GM19238 (cell line): ENCODE results near the gene TMEM164.

ENCODE experiments used
- DNase-seq: peaks from one replicate; pipeline ENCODE4 v3.0.0; 2011; ENCODE audit warnings: low spot score; ENCODE audit not compliant: insufficient read length

Gene TMEM164

DNA sequence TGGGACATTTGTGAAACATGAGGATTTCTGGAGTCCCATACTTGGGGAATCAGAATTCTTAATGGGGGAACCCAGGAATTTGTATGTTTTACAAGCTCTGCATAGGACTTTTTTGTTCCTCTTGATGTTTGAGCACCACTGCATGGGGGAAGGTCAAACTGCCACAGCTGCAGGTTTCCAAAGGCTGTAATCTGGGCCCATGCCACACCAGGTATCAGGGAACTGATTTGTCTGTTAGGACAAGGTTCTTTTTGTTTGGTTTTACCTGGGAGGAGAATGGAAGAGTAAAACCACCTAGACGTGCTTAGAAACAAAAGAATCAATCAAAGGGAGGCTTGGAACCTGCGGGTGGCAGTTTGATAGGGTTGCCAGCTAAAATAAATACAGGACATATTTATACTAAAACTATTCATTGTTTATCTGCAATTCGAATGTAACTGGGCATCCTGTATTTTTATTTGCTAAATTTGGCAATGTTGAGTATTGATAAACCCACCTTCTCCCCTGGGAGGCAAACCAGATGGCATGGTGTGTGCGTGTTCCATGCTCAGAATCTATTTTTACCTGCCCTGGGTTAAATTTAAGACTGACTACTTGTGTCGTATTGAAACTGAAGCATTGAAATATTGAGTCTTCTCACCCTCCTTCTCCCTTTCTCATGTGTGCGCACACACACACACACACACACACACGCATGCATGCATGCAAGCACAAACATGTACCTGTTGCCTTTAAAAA is 63.7 kb downstream of the TMEM164 start:
- DNase-seq = no peak

DNA sequence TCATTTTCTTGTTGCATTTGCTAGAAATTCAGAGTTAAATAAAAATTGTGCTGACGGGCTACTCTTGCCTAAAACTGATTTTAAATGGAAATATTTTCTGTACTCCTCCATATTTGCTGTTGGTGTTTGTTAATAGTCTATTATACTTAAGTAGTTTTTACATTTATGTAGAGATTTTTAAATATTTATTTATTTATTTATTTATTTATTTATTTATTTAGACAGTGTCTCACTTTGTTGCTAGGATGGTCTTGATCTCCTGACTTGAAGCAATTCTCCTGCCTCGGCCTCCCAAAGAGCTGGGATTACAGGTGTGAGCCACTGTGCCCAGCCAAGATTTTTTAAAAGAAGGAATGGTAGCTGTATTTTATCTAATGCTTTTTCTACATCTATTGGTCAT is 68.1 kb downstream of the TMEM164 start:
- no peak for DNase-seq

DNA sequence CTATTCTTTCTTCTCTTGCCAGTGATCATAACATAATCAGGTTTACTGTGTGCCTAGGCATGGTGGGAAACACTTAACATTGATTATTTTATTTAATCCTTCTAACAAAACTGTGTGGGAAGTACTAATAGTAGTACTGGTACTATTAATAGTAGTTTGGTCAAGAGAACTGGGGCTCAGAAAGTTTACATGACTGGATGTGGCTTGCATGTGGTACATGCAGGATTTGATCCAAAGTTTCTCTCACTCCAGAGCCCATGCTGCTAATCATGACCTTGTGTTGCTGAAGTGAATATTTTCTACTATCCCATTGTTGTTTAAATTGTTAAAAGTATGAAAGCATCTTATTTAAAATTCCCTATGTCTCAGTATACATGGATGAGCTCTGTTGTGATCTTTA is 78.4 kb downstream of the TMEM164 start:
- no peak for DNase-seq

DNA sequence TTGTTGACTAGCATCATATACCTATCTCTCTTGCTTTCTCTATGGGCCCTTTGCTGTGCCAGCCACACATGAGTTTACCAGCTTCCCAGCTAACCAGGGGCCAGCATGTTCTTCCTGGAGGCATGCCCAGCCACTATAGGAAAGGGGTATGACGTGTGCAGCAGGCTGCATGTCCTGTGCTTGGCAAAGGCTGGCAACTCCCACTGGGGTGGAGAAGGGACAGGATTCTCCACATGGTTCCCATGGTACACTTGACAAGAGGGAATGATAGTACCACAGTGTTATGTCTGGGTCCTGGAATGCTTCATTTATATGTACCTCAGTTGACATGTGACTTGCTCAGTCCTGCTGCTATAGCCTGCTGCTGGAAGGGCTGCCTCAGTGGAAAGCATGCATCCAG is 78.8 kb downstream of the TMEM164 start:
- no peak for DNase-seq

DNA sequence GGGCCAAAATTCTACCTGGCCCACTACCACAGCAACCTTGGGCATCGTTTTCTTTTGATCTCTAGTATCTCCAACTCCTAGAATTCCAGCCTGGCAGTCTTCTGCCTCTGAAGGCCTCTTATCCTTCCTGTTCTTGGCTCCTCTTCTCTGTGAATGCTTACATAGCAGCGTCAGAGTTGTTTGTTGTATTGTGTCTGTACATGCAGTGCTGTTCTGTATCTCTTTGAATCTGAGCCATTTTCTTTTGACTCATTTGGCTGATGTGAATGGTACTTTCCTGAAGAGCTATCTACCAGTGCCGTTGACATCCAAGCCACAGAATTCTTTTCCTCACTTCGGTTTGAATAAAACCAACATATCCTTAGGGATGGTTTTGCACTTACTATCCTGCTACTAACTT is 79.2 kb downstream of the TMEM164 start:
- DNase-seq = no peak

DNA sequence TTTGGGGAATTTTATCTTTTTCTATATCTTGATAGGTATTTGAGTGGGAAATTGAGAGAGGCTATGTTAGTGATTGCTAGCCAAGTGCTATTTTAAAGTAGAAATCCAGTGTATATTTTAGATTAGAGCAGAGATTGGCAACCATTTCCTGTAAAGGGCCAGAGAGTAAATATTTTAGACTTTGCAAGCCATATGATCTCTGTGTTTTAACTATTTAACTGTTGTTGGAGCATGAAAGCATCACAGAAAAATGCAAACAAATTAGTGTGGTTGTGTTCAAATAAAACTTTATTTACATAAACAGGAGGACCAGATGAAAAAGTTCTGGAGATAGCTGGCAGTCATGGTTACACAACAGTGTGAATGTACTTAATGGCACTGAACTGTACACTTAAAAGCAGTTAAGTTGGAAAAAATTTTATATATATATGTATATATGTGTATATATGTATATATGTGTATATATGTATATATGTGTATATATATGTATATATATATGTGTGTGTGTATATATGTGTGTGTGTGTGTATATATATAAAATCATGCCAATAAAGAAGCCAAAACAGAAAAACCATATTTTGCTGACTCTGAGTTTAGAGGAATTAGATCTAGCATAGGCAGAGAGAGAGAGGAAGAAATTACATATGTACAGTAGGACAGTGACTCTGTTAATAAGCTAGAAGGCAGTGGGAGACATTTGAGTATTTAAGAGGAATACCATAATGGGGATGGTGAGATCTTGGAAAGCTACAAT is 83.4 kb downstream of the TMEM164 start:
- DNase-seq = no peak

DNA sequence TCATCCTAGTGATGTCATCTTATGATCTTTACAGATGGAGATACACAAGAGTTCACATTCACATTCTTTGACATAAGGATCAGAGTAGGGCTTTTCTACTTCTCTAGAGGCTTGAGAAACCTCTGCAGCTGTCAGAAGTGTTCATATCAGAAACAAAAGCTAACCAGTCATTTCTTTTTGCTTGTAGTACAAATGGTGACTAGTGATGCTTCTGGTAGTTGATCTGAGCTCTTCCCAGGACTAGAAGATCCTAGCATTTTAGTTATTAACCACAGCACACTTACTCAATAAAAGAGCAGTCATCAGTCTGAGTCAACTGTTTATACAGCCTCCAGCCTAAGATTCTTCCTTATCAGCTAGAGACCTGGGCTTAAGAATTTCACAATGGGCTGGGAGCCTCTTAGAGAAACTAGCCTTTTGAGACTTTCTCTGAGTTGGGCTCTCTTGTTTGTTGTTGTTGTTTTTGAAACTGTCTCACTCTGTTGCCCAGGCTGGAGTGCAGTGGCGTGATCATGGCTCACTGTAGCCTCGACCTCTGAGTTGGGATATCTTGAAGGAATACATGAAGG is 84.1 kb downstream of the TMEM164 start:
- DNase-seq = no peak

DNA sequence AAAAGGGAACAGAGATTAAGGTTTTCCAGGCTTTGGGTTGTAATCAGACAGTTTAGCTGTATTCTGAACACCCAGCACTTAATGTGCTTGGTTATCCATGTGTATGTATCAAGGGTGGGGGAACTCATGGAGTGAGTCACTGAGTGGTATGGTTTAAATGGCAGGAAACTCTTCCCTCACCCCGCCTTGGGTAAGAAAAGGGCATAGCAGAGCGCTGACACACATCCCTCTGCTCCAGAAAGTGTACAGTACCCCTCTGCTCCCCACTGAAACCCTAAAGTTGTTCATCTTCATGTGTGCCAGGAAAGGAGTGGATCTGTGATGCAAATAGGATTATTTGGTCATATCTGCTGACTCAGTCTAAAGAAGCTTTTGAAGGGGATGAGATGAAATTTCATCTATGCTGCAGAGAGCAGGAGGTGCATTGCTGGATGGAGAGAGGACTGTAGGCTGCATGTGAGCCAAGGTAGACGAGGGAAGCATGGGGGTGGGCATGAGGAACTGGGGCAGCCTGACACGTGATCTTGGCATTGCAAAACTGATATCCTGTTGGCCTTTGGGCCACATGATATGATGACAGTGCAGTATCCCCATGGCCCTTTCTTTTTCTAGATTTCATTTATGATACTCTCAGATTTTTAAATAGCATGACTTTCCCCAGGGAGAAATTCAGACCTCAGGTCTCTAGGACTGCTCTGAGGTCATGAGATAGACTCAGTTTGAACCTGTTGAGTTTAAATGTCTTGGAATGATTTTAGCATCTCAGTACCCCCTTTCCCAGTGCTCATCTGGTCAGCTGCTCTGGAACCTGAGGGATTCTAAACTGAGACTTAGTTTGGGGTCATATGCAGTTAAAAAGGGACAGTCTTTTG is 84.8 kb downstream of the TMEM164 start:
- no peak for DNase-seq

DNA sequence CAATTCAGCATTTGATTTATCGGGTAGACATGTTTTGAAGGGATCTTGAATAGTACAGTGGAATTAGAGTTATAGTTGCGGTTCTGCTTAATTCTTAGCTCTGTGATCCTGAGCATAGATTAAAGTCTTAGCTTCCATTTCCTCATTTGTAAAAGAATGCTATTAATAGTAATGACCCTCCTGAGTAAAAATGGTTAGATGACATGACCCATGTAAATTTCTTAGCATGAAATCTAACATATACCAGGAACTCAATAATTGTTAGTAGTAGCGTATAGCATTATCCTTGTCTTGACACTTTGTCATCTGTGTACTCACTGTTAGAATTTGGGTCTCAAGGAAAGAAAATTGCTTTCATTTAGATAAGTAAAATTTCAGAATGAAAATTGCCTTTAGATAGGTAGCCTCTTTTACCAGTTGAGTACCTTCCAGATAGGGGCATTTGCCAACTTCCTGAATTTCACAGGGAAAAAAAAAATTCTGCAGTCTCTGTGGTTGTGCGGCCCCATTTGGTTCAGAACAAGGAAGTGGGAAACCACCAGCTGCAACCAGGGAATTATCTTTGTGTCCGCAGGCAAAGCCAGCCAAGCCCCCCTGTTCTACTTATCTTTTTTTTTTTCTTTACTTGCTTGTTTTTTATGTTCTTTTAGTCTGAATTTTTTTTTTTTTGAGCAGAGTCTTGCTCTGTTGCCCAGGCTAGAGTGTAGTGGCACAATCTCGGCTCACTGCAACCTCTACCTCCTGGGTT is 86.9 kb downstream of the TMEM164 start:
- DNase-seq = no peak

DNA sequence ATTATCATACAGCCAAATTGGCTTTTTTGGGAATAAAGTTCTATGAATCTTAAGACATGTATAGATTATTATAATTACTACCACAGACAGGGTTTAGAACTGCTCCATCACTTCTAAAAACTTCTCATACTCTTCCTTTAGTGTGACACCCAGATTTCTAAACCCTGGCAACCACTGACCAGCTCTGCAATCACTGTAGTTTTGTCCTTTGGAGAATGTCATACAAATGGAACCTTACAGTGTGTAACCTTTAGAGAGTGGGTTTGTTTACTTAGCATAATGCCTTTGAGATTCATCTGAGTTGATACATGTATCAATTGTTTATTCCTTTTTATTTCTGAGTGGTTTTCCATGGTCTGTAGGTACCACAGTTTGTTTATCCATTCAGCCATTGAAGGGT is 95.0 kb downstream of the TMEM164 start:
- no peak for DNase-seq

DNA sequence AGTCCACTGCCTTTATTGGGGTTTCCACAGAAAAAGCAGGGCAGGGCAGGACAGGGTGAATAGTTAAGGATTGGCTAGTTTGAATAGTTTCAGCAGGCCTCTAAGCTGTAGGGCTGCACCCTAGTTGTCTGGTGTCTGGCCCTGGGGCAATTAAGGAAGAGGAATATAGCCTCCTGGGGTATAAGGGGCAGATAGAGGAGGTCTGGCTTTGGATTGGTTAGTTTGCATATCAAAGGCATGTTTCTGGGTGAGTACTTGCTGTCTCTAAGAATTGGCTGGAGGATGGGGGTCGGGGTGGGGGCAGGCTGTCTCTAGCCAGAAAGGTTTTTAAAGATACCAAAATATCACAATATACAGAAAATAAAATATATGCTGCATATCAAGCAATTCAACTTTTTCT is 100.4 kb downstream of the TMEM164 start:
- DNase-seq = no peak

DNA sequence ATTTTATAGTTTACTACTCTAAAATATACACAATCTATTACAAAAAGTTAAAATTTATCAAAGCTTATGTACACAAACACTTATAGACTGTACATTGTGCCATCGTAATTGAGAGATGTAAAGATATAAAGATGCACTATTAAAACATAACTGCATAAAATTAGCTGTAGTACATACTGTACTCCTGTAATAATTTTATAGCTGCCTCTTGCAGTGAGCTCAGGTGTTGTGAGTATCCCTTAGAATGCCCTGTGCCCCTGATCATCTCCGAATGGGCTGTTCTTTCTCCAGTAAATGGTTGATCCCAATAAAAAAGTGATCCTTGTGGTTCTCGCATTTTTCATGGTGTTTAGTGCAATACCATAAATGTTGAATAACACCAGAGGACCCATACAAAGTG is 101.2 kb downstream of the TMEM164 start:
- no peak for DNase-seq

DNA sequence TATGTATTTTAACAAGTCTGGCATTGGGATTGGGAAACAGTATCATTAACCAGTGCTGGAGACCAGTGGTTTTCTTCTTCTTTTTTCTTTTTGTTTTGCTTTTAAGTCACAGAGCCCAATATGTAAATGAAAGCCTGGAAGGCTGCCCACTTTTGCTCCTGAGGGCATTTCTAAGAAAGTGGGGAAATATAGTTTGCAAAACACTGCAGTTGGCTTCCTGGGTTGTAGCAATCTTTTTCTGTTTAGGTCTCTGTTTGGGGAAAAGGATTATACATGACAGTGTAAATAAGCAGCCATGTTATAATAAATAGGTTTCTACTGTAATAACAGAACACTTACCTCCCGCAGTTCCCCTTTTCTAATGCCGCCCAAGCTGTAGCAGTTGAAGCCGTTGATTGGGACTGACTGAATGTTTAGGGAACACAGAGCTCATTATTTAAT is 105.5 kb downstream of the TMEM164 start:
- no peak for DNase-seq

DNA sequence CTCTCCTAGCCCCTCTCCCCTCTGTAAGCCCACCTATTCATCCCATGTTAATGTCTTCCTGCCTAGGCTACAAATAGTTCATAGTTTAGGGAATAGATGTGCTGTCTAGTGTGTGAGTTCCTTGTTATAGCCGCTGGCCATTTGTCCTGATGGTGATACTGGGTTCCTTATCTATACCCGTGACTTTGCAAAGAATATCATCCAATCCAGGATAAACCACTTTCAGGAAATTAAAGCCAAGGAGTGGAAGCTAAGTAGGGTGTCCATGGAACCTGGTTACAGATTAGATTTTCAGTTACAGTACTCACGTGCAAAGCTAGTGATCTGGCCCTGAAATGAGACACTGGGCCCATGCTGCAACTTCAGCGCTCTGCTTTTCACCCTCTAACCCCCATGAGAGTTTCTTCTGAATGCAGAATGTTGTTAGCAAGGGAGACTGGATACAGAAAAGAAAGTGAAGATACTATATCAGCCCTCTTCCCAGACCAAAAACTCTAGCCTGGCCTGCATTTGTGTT is 111.4 kb downstream of the TMEM164 start:
- DNase-seq = no peak

DNA sequence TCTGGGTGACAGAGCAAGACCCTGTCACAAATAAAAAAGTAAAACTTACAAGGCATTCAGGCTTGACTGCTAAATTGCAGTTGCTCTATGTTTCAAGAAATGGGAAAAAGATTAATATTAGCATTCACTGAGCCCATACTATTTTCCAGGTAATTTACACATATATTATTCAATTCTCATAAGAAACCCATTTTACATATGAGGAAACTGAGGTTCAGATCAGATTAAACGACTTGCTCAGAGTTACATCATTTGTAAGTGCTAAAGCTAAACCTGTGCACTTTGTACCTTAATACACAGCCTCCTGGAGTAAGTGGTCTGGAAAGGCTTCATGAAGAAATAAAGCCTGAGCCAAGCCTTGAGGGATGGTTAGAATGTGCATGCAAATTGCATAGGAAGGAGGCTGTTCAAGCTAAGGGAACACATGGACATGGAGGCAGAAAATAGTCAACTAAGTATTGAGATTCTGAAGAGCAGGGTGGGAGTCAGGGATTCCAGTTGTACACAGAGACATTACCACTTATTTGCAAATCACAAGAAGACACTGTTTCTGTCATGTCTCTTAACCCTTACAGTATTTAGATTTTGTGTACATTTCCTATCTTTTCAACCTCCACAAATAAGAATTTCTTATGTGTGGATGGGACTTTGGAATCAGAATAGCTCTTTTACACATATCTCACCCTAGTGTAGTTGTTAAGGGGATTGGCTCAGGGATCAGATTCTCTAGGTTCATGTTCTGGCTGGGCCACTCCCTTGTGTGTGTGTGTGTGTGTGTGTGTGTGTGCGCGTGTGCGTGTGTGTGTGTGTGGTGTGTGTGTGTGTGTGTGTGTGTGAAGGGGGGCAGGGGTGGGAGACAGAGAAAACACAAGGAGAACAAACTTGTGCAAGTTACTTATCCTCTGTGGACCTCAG is 113.4 kb downstream of the TMEM164 start:
- DNase-seq = no peak

DNA sequence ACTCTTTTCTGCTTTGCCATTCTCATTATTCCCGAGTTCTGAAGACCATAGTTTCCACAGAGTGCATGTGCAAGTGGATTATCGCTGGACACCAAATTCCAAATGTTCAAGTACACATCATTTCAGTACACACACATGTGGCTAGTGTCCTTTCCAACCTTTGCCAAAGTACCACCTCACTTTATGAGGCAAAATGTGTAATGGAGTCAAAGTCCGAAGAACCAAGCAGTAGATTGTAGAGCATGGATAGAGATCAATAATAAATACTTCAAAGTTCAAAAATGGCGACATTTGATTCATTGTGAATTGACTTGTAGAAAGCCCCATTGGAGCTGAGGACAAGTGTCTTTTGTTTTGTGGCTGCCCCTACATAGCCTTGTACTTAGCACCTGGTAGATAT is 115.6 kb downstream of the TMEM164 start:
- DNase-seq = no peak

DNA sequence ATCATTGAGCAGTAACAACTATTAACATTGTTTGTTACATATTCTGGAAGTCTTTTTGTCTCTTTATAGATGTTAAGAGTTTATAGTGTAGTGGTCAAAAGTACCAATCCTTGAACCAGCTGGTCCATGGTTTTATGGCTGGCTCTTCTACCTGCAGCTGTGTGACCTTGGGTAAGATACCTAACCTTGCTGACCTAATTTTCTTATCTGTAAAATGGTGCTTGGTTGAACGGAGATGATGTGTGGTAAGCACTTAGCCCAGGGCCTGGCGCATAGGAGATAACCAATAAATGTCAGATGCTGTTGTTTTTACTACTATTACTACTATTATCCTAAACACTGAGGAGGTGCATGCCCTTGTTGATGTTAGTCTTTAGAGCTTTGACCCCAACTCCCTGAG is 116.6 kb downstream of the TMEM164 start:
- DNase-seq = no peak

DNA sequence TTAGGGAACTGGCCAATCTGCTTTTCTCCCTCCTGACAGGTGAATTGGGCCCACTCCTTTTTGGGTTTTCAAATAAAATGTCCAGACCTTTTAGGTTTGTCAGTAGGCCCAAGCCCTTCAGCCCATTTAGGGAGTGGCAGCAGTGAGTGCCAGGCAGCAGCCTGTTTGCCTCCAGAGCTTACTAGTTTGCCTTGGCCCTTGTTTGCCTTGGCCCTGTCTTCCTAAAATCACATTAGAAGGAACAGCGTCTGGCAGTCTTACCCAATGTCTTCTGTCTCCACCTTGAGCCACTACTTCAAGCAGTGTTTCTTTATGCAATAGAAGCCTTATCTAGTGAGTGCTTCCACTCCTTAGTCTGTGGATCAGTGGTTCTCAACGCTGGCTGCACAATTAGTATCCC is 117.1 kb downstream of the TMEM164 start:
- DNase-seq = no peak

DNA sequence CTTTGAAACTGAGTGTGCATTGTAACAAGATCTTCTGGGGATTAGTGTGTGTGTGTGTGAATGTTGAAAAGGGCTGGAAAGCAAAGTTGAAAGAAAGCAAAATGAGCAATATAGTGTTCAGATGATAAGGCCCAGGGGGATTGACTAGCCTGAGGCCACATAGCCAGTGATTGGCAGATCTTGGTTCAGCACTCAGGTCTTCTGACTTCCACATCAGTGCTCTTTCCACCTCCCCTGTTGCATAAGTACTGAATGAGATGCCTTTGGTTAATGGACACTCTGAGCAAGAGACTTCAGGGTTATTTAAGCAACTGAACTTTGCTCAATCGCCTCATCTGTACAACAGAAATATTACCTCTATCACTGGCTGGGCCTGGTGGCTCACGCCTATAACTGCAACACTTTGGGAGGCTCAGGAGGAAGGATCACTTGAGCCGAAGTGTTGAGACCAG is 120.4 kb downstream of the TMEM164 start:
- DNase-seq = no peak
